Measurements from ENCODE around the gene DRD4. TPM values are rescaled to one million over a fixed set of nuclear protein-coding genes. Genes with fewer than 3 reads are reported as not detected.
A peak's percentile ranks its signal among the peaks of the same experiment; 100 is the strongest.

DRD4 gene
- 0.81 TPM for total RNA-seq
- long read RNA-seq: 0 reads

GRCh38 chr11:636511-637332, at the start of gene DRD4:
Gene DRD4, plus strand, starts transcription at chr11:637269. Its CDS starts 36 bp downstream, at chr11:637305.
- DNase-seq (ENCODE audit: low spot score): no peak
- intact Hi-C loops (cut with DNase I): no loop called here

- no peak for DNase-seq (ENCODE audit: low spot score)
- intact Hi-C loops (cut with DNase I): no loop called here
These were observed 49.5 kb upstream of the DRD4 start for GRCh38 chr11:587546-587945.

GRCh38 chr11:587978-588380, 49.1 kb upstream of the DRD4 start:
- no peak for DNase-seq (ENCODE audit: low spot score)
- intact Hi-C loops (cut with DNase I): no loop called here

- intact Hi-C loops (cut with DNase I): no loop called here
- no peak for DNase-seq (ENCODE audit: low spot score)
These were observed 47.3 kb upstream of the DRD4 start for GRCh38 chr11:589798-590197.

DNA sequence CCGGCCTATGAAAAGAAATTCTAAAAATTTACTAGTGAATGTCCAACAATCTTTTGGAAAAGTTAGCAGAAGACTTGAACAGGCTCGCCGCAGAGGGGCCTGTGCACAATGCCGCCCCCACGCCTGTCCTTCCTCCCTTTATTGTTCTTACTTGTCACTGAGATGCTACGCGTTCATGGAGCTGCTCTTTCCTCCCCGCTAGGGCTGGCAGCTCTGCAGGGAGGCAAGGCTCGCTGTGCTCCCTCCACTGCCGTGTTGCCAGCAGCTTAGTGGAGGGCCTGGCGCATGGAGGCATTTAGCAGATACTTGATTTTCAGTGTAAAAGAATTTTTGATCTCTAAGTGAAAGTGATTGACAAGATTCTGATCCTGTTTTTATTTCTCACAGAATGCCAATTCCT, 46.1 kb upstream of the DRD4 start:
- DNase-seq (ENCODE audit: low spot score): no peak
- intact Hi-C loops (cut with DNase I): no loop called here

- no peak for DNase-seq (ENCODE audit: low spot score)
- intact Hi-C loops (cut with DNase I): no loop called here
These were observed 44.6 kb upstream of the DRD4 start for GRCh38 chr11:592501-592900.

GRCh38 chr11:592918-593317, 44.2 kb upstream of the DRD4 start:
- intact Hi-C loops (cut with DNase I): no loop called here
- no peak for DNase-seq (ENCODE audit: low spot score)

DNA sequence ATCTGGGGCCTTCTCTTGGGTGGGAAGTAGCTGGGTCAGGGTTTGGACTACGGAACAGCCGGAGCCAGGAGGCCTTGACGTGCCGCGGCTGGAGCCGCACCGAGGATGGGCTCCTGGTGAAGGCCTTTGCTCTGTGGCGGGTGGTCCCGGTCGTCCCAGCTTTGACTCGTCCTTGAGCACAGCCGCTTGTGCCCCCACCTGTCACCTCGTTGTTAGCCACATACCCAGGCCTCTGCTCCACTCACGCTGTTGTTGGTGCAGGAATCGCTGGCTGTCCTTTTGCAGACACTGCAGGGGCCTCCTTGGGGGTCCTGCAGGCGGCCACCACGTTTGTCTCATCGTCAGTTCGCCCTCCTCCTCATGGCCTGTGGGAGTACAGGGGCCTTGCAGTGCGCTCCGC, 43.7 kb upstream of the DRD4 start:
- intact Hi-C loops (cut with DNase I): no loop called here
- no peak for DNase-seq (ENCODE audit: low spot score)

- no peak for DNase-seq (ENCODE audit: low spot score)
- intact Hi-C loops (cut with DNase I): no loop called here
These were observed 41.7 kb upstream of the DRD4 start for GRCh38 chr11:595400-595799.

DNA sequence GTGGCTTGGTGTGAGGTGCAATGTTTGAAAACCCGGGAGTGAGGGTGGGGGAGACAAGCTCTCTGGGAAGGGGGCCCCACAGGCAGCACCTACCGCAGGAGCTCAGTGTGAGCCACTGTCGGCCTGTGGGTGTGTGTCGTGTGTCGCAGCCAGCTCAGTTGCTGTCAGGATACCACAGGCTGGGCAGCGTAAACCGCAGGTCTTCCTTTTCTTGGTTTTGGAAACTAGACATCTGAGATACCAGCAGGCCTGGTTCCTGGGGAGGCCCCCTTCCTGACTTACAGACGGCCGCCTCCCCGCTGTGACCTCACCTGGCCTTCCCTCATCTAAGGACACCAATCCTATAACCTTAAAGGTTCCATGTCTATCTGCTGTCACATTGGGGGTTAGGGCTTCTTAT, 40.7 kb upstream of the DRD4 start:
- no peak for DNase-seq (ENCODE audit: low spot score)
- intact Hi-C loops (cut with DNase I): no loop called here

DNA sequence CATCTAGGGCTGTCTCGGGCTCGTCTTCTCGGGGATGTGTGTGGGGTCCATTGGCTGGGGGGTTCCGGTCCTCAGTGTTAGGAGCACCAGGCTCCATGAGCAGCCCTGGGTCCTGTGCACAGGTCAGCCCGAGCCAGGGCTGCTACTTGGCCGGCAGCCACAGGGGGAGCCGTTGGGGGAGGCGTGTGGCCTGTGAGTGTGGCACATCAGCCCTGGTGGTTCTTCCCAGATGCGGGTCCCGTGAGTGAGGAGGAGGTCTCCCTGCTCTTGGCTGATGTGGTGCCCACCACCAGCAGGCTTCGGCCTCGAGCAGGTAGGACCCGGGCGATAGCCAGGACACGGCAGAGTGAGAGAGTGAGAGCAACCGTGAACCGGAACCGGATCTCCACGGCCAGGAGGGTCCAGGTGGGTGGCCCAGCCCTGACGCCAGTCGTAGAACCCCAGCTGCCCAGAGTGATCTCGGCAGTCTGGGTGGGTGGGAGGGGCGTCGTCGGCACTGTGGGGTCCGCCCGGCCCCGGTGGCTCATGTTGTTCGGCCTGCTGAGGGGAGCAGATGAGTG, 39.8 kb upstream of the DRD4 start:
- no peak for DNase-seq (ENCODE audit: low spot score)
- intact Hi-C loops (cut with DNase I): no loop called here

DNA sequence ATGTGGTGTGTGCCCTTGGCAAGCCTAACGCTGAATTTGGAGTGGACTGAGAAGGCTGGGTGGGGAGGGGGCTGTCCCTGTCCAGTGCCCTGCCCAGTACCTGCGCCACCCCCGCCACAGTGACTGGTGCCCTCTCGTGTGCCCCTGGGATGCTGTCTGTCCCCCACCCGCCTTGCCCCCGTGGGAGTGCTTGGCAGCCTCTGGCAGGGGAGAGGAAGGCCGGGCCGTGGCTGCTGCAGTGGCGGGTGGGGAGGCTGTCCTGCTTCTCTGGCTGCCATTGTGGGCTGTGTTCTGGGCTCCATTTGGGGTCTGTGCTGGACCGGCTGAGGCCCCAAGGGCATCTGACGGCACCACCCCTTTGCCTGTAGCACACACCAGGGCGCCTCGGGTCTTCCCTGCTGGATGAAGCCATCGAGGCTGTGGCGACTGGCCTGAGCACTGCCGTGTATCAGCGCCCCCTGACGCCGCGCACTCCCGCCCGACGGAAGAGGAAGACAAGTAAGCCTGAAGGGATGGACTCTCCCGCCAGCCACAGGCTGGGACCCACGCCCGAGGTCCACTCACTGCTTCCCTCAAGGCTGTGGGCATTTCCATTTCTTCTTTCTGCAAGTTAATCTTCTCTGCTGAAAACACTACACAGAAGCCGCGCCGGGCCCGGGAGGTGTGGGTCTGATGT, 38.9 kb upstream of the DRD4 start:
- DNase-seq (ENCODE audit: low spot score): no peak
- intact Hi-C loops (cut with DNase I): no loop called here

DNA sequence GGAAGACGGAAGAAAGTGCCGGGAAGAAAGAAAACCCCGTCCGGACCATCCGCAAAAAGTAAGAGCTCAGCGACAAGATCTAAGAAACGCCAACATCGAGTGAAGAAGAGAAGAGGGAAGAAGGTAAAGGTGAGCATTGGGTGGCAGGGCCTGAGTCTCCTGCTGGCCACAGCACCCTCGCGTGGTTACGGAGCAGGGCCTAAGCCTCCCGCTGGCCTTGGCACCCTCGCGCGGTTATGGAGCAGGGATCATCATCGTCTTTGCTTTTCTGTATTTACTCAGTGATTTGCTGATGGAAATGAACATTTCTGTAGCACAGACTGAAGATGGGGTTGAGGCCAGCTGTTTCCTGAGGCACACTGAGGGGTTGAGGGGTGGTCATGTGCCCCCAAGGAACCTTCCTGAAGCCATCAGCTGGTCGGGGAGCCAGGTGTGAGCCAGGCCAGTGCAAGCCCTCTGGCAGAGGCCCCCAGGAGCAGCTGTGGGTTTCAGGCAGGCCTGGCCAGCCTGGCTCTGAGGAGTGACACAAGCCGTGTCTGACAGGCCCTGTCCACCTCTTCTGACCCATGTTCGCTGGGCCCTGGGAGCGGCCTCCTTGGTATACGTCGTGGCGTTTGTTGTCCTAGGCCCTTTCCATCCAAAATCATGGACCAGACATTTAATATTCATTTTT, 35.4 kb upstream of the DRD4 start:
- intact Hi-C loops (cut with DNase I): no loop called here
- no peak for DNase-seq (ENCODE audit: low spot score)

GRCh38 chr11:603154-603553, 33.9 kb upstream of the DRD4 start:
- intact Hi-C loops (cut with DNase I): no loop called here

GRCh38 chr11:605286-606129, 31.6 kb upstream of the DRD4 start:
- DNase-seq (ENCODE audit: low spot score): no peak
- intact Hi-C loops (cut with DNase I): no loop called here

More at GRCh38 chr11:603154-603553, 33.9 kb upstream of the DRD4 start:
- DNase-seq (ENCODE audit: low spot score): no peak

DNA sequence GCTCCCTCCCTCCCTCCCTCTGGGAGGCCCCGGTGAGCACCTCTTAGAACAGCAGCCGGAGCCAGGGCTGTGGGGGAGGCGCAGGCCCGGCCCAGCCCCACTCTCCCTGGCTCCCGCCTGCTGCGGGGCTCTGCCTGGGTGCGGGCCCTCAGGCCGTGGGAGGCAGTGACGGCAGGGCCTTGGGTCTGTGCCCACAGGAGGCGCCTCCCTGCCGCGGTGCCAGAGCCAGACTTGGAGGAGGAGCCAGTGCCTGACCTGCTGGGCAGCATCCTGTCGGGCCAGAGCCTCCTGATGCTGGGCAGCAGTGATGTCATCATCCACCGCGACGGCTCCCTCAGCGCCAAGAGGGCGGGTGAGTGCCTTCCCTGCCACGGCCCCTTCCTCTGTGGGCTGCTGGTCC, 30.8 kb upstream of the DRD4 start:
- peak; percentile 90 for DNase-seq (ENCODE audit: low spot score)
- intact Hi-C loops (cut with DNase I): no loop called here

DNA sequence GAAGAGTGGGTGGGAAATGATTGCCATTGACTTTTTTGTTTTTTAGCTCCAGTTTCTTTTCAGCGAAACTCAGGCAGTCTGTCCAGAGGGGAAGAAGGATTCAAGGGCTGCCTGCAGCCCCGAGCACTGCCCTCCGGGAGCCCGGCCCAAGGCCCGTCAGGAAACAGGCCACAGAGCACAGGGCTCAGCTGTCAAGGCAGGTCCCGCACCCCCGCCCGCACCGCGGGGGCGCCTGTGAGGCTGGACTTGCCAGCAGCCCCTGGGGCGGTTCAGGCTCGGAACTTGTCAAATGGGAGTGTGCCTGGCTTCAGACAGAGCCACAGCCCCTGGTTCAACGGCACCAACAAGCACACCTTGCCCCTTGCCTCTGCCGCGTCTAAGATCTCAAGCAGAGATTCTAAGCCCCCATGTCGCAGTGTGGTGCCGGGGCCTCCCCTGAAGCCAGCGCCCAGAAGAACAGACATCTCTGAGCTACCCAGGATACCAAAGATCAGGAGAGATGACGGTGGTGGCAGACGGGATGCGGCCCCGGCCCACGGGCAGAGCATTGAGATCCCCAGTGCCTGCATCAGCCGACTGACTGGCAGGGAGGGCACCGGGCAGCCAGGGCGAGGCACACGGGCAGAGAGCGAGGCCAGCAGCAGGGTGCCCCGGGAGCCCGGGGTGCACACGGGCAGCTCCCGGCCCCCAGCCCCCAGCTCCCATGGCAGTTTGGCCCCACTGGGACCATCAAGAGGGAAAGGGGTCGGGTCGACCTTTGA, 29.9 kb upstream of the DRD4 start:
- no peak for DNase-seq (ENCODE audit: low spot score)
- intact Hi-C loops (cut with DNase I): no loop called here

- no peak for DNase-seq (ENCODE audit: low spot score)
- intact Hi-C loops (cut with DNase I): no loop called here
These were observed 29.0 kb upstream of the DRD4 start for GRCh38 chr11:607971-608659.
